ENCODE results near the gene CELF5. TPM values are rescaled to one million over a fixed set of nuclear protein-coding genes. Genes with fewer than 3 reads are reported as not detected.
A peak's percentile ranks its signal among the peaks of the same experiment; 100 is the strongest.

The CELF5 gene
- total and polyA plus RNA-seq, 2 donors (not counting 1 experiment from before 2014, with no cell fraction given): 0.15 TPM; not detected in 1

GRCh38 chr19:3239367-3239766 lies 14.9 kb downstream of the CELF5 start:
- H4K20me1 ChIP-seq (ENCODE audit: control insufficient read depth, insufficient read depth, low read length, poor library complexity, severe bottlenecking): no peaks in the 10 kb centered on the region
- DNase-seq (no peak), ATAC-seq (ENCODE audit: low read depth) (no peak)
- H3K27me3 ChIP-seq (replicated peaks in 1 of 4; ENCODE audit: control extremely low read depth in 1 of 4, control insufficient read depth in 3 of 4, insufficient read depth in 4 of 4, low read length in 3 of 4): peaks cover 0 to 5% (median 0%) of the 10 kb centered on the region in 4 experiments
- Mint-ChIP-seq H3K27me3 (peaks cover 5% of the 10 kb centered on the region), H3K4me3 (no peak overlapping the region), H3K9me3 (ENCODE audit: insufficient read depth) (no peaks in the 10 kb centered on the region), H3K4me1 (no peaks in the 10 kb centered on the region), H3K27ac (no peak overlapping the region)
- H3K9me3 ChIP-seq (ENCODE audit: control extremely low read depth in 1 of 3, control insufficient read depth in 2 of 3, insufficient read depth in 1 of 3, low read length in 2 of 3): peaks cover 0 to 13% (median 0%) of the 10 kb centered on the region in 3 donors
- intact Hi-C loops (cut with micrococcal nuclease): no loop called here
- 68% methylated on average over 3 of the region's 5 CpGs for WGBS (ENCODE audit: insufficient coverage)
- CTCF ChIA-PET: no interaction called here
- H2AFZ ChIP-seq (ENCODE audit: insufficient read depth, low read depth, low read length, poor library complexity, severe bottlenecking): no peak overlapping the region
- no peaks in the 10 kb centered on the region for H3K79me2 ChIP-seq (ENCODE audit: control insufficient read depth, insufficient read depth, low read length)
- POLR2A ChIA-PET: no interaction called here
- H3K4me1 ChIP-seq (ENCODE audit: control insufficient read depth in 2 of 2, insufficient read depth in 2 of 2, low read length in 2 of 2): no peaks in the 10 kb centered on the region
- TF ChIP-seq CTCF (IDR thresholded peaks at IDR 0.05): no peak
- TF ChIP-seq EZH2 (IDR thresholded peaks at IDR 0.05; ENCODE audit: borderline replicate concordance, insufficient read depth, low read depth, low read length, poor library complexity, severe bottlenecking): no peak
- H3K4me3 ChIP-seq (ENCODE audit: control extremely low read depth in 1 of 5, extremely low read depth in 1 of 5, insufficient read depth in 1 of 5, low read depth in 2 of 5, low read length in 4 of 5): no peak overlapping the region
- H3K36me3 ChIP-seq (replicated peaks in 1 of 2; ENCODE audit: control extremely low read depth in 1 of 2, control insufficient read depth in 1 of 2, extremely low read depth in 1 of 2, insufficient read depth in 2 of 2, low read length in 1 of 2): no peaks in the 10 kb centered on the region
- no peak overlapping the region for H3K9ac ChIP-seq (ENCODE audit: low read length)
- no peak overlapping the region for H3K27ac ChIP-seq (ENCODE audit: low read length in 2 of 2)
- H3K4me2 ChIP-seq (replicated peaks; ENCODE audit: low read depth, low read length, poor library complexity, severe bottlenecking): no peak overlapping the region

- Histone ChIP-seq H3K79me2 (ENCODE audit: control insufficient read depth, insufficient read depth, low read length) (no peaks in the 10 kb centered on the region), H3K9me3 (ENCODE audit: control extremely low read depth in 1 of 3, control insufficient read depth in 2 of 3, insufficient read depth in 1 of 3, low read length in 2 of 3) (peaks cover 0 to 6% (median 0%) of the 10 kb centered on the region in 3 donors), H3K4me1 (ENCODE audit: control insufficient read depth in 2 of 2, insufficient read depth in 2 of 2, low read length in 2 of 2) (no peaks in the 10 kb centered on the region), H3K36me3 (replicated peaks in 1 of 2; ENCODE audit: control extremely low read depth in 1 of 2, control insufficient read depth in 1 of 2, extremely low read depth in 1 of 2, insufficient read depth in 2 of 2, low read length in 1 of 2) (no peaks in the 10 kb centered on the region), H3K4me3 (ENCODE audit: control extremely low read depth in 1 of 5, extremely low read depth in 1 of 5, insufficient read depth in 1 of 5, low read depth in 2 of 5, low read length in 4 of 5) (no peak overlapping the region), H3K9ac (ENCODE audit: low read length) (no peak overlapping the region), H2AFZ (ENCODE audit: insufficient read depth, low read depth, low read length, poor library complexity, severe bottlenecking) (no peak overlapping the region), H3K27ac (ENCODE audit: low read length in 2 of 2) (no peak overlapping the region), H3K27me3 (replicated peaks in 1 of 4; ENCODE audit: control extremely low read depth in 1 of 4, control insufficient read depth in 3 of 4, insufficient read depth in 4 of 4, low read length in 3 of 4) (peaks cover 0 to 7% (median 0%) of the 10 kb centered on the region in 4 experiments), H3K4me2 (replicated peaks; ENCODE audit: low read depth, low read length, poor library complexity, severe bottlenecking) (no peak overlapping the region), H4K20me1 (ENCODE audit: control insufficient read depth, insufficient read depth, low read length, poor library complexity, severe bottlenecking) (no peaks in the 10 kb centered on the region)
- 49% methylated on average over 21 of the region's 23 CpGs for WGBS (ENCODE audit: insufficient coverage)
- POLR2A ChIA-PET: interaction anchor here (0.5 to 0.6 kb wide), 2 partner anchors 15 to 1975 kb away, joined by 3 to 5 read pairs; partner anchors contain the start of gene CIRBP
- no peaks in the 10 kb centered on the region for H3K4me1 Mint-ChIP-seq
- DNase-seq (peak; percentile 46), ATAC-seq (ENCODE audit: low read depth) (no peak)
- intact Hi-C loops (cut with micrococcal nuclease): no loop called here
- no peaks in the 10 kb centered on the region for H3K9me3 Mint-ChIP-seq (ENCODE audit: insufficient read depth)
- no peak for TF ChIP-seq CTCF (IDR thresholded peaks at IDR 0.05)
- H3K27ac Mint-ChIP-seq: no peak overlapping the region
- no peak overlapping the region for H3K4me3 Mint-ChIP-seq
- peaks cover 4% of the 10 kb centered on the region for H3K27me3 Mint-ChIP-seq
- CTCF ChIA-PET: no interaction called here
These were observed 19.6 kb downstream of the CELF5 start for GRCh38 chr19:3243819-3244700.

Data from B cell (primary cell).